Measurements from ENCODE around the gene WWC1. TPM values are rescaled to one million over a fixed set of nuclear protein-coding genes. Genes with fewer than 3 reads are reported as not detected.

WWC1 gene
- total and polyA plus RNA-seq, 4 donors: 48.4 to 77.0 (median 56.2) TPM

DNA sequence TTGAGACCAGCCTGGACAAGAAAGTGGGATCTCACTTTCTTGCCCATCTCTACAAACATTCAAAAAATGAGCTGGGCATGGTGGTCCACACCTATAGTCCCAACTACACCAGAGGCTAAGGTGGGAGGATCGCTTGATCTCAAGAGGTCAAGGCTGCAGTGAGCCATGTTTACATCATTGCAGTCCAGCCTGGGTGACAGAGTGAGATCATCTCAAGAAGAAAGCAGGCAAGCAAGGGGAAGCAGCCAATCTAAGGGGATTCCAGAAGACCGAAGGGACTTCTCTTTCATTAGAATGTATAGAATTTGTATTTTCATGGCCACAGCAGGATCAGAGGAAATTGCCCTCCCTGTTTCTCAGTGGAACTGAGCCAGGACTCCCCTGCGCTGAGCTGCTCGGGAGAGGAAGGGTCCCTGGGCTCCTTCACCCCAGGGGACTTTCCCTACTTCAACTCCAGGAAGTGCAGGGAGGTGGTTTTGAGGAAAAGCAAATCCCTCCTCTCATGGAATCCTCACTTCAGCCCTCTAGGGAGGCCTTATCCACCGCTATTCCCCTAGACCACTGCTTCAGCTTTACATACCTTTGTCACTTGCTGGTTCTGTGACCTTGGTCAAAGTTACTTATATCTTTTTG, 12.1 kb downstream of the WWC1 start:
- 57 to 68% methylated on average over 5 of the region's 5 CpGs for WGBS, 2 donors
- no peak for DNase-seq
- no peaks in the 10 kb centered on the region for H3K27me3 ChIP-seq (ENCODE audit: control insufficient read depth in 3 of 3, insufficient read depth in 3 of 3, low read length in 2 of 3)
- H3K27ac ChIP-seq (ENCODE audit: low read depth in 1 of 2, low read length in 1 of 2): peak overlapping the region in 1 of 2 donors; percentile 46
- ATAC-seq (ENCODE audit: insufficient read depth, low FRiP score): no peak
- no peak overlapping the region for H3K9ac ChIP-seq (ENCODE audit: insufficient read depth in 1 of 2, low read length in 2 of 2)
- TF ChIP-seq, protein P1, sequence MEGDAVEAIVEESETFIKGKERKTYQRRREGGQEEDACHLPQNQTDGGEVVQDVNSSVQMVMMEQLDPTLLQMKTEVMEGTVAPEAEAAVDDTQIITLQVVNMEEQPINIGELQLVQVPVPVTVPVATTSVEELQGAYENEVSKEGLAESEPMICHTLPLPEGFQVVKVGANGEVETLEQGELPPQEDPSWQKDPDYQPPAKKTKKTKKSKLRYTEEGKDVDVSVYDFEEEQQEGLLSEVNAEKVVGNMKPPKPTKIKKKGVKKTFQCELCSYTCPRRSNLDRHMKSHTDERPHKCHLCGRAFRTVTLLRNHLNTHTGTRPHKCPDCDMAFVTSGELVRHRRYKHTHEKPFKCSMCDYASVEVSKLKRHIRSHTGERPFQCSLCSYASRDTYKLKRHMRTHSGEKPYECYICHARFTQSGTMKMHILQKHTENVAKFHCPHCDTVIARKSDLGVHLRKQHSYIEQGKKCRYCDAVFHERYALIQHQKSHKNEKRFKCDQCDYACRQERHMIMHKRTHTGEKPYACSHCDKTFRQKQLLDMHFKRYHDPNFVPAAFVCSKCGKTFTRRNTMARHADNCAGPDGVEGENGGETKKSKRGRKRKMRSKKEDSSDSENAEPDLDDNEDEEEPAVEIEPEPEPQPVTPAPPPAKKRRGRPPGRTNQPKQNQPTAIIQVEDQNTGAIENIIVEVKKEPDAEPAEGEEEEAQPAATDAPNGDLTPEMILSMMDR (IDR thresholded peaks at IDR 0.05; ENCODE audit: control extremely low read depth, extremely low read depth): no peak
- H3K36me3 ChIP-seq (ENCODE audit: control insufficient read depth in 4 of 4, insufficient read depth in 4 of 4, low read length in 4 of 4): no peaks in the 10 kb centered on the region
- H3K4me3 ChIP-seq: no peak overlapping the region
- H3K4me1 ChIP-seq (ENCODE audit: control insufficient read depth in 5 of 5, insufficient read depth in 5 of 5, low read length in 5 of 5): peaks cover 0 to 48% (median 0%) of the 10 kb centered on the region in 5 donors
- no peaks in the 10 kb centered on the region for H3K9me3 ChIP-seq (ENCODE audit: control insufficient read depth in 4 of 4, insufficient read depth in 3 of 4, low read length in 3 of 4)

DNA sequence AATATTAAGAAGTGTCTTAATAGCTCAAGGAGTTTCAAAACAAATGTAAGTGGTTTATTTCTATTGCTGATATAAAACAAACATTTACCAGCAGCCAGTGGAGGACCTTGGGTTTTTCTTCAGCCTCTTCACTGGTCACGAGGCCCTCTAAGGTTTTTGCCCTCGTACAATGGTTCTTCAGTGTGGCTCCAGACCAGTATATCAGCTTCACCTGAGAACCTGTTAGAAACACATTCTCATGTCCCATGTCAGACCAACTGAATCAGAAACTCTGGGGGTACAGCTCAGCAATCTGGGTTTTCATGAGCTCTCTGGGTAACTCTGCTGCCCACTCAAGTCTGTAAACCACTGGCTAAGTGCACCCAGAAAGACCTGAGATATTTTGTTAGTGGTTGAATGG, 12.9 kb downstream of the WWC1 start:
- 65 to 80% methylated on average over 2 of the region's 2 CpGs for WGBS, 2 donors
- Histone ChIP-seq H3K27ac (ENCODE audit: low read depth in 1 of 2, low read length in 1 of 2) (peak overlapping the region in 1 of 2 donors; percentile 85), H3K27me3 (ENCODE audit: control insufficient read depth in 3 of 3, insufficient read depth in 3 of 3, low read length in 2 of 3) (no peaks in the 10 kb centered on the region), H3K4me3 (no peak overlapping the region), H3K9ac (ENCODE audit: insufficient read depth in 1 of 2, low read length in 2 of 2) (no peak overlapping the region), H3K4me1 (ENCODE audit: control insufficient read depth in 5 of 5, insufficient read depth in 5 of 5, low read length in 5 of 5) (peaks cover 0 to 44% (median 0%) of the 10 kb centered on the region in 5 donors), H3K9me3 (ENCODE audit: control insufficient read depth in 4 of 4, insufficient read depth in 3 of 4, low read length in 3 of 4) (no peaks in the 10 kb centered on the region), H3K36me3 (ENCODE audit: control insufficient read depth in 4 of 4, insufficient read depth in 4 of 4, low read length in 4 of 4) (no peaks in the 10 kb centered on the region)
- DNase-seq (peak in 2 of 3 donors; percentile 41 to 57), ATAC-seq (ENCODE audit: insufficient read depth, low FRiP score) (peak; percentile 22)
- TF ChIP-seq, protein P1 (IDR thresholded peaks at IDR 0.05; ENCODE audit: control extremely low read depth, extremely low read depth): no peak

DNA sequence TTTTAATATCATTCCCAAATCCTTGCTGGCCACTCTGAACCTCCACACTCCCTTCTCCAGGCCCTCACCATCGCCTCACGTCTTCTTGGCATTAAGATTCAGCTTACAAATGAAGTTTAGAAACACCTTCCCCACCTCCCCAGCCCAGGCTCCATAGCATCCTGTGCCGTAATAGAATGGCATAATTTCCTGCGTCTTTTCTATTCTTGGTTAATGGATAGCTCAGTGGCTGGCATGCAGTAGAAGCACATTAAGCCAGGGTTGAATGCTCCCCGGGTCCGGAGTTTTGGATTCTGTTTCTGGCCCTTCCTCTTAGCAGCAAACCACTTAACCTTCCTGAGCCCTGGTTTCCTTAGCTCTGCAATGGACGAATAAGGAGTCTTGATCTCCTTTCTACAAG, 13.8 kb downstream of the WWC1 start:
- DNase-seq (peak in 1 of 3 donors; percentile 33), ATAC-seq (ENCODE audit: insufficient read depth, low FRiP score) (no peak)
- TF ChIP-seq, protein P1 (IDR thresholded peaks at IDR 0.05; ENCODE audit: control extremely low read depth, extremely low read depth): no peak
- H3K27me3 ChIP-seq (ENCODE audit: control insufficient read depth in 3 of 3, insufficient read depth in 3 of 3, low read length in 2 of 3): no peaks in the 10 kb centered on the region
- 63 to 75% methylated on average over 7 of the region's 7 CpGs for WGBS, 2 donors
- H3K27ac ChIP-seq (ENCODE audit: low read depth in 1 of 2, low read length in 1 of 2): peak overlapping the region in 1 of 2 donors; percentile 58
- H3K4me1 ChIP-seq (ENCODE audit: control insufficient read depth in 5 of 5, insufficient read depth in 5 of 5, low read length in 5 of 5): peaks cover 0 to 38% (median 0%) of the 10 kb centered on the region in 5 donors
- H3K36me3 ChIP-seq (ENCODE audit: control insufficient read depth in 4 of 4, insufficient read depth in 4 of 4, low read length in 4 of 4): no peaks in the 10 kb centered on the region
- H3K4me3 ChIP-seq: no peak overlapping the region
- H3K9ac ChIP-seq (ENCODE audit: insufficient read depth in 1 of 2, low read length in 2 of 2): no peak overlapping the region
- no peaks in the 10 kb centered on the region for H3K9me3 ChIP-seq (ENCODE audit: control insufficient read depth in 4 of 4, insufficient read depth in 3 of 4, low read length in 3 of 4)
